ENCODE results near the gene GRWD1. TPM values are rescaled to one million over a fixed set of nuclear protein-coding genes. Genes with fewer than 3 reads are reported as not detected.
"Not testable (repeated sequence)": the region's sequence is repeated elsewhere in the genome, so short reads cannot be mapped to it uniquely, and the experiment has no call there.

The GRWD1 gene
- total RNA-seq, 1 experiment from 2014 or later: 113 TPM

DNA sequence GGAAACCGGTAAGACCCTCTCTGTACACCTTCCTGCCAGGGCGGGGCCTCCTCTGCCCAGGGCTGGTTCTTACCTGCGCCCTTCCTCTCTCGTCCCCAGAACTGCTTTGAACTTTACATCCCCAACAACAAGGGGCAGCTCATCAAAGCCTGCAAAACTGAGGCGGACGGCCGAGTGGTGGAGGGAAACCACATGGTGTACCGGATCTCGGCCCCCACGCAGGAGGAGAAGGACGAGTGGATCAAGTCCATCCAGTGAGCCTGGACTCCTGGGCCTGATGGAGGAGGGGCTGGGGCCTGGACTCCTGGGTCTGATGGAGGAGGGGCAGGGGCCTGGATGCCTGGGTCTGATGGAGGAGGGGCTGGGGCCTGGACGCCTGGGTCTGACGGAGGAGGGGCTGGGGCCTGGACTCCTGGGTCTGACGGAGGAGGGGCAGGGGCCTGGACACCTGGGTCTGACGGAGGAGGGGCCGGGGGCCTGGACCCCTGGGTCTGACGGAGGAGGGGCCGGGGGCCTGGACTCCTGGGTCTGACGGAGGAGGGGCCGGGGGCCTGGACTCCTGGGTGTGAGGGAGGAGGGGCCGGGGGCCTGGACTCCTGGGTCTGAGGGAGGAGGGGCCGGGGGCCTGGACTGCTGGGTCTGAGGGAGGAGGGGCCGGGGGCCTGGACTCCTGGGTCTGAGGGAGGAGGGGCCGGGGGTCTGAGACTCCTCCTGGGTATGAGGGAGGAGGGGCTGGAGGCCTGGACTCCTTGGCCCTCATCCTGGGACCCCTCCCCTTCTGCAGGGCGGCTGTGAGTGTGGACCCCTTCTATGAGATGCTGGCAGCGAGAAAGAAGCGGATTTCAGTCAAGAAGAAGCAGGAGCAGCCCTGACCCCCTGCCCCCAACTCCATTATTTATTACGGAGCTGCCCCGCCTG is 32.8 kb downstream of the GRWD1 start:
- DNase-seq (ENCODE audit: low read depth): no peak

- no peak for DNase-seq (ENCODE audit: low read depth)
These were observed 33.9 kb downstream of the GRWD1 start for GRCh38 chr19:48479686-48480085.

DNA sequence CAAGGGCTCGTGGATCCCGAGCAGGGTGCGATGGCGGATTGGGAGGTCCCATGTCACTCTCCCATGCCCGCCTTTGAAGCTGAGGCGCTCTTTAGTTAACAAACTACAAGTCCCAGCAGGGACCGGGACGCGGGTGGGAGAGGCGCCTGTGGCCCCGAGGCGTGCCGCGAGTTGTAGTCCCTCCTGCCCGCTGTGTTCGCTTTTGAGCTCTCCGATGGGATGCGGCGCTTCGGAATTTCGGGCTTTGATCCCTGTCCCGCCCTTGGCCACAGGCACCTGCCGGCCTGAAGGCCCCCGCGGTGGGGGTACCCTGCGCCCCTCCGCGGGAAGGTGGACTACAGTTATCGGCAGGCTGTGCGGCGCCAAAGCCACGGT is 34.4 kb downstream of the GRWD1 start:
- no peak for DNase-seq (ENCODE audit: low read depth)

DNA sequence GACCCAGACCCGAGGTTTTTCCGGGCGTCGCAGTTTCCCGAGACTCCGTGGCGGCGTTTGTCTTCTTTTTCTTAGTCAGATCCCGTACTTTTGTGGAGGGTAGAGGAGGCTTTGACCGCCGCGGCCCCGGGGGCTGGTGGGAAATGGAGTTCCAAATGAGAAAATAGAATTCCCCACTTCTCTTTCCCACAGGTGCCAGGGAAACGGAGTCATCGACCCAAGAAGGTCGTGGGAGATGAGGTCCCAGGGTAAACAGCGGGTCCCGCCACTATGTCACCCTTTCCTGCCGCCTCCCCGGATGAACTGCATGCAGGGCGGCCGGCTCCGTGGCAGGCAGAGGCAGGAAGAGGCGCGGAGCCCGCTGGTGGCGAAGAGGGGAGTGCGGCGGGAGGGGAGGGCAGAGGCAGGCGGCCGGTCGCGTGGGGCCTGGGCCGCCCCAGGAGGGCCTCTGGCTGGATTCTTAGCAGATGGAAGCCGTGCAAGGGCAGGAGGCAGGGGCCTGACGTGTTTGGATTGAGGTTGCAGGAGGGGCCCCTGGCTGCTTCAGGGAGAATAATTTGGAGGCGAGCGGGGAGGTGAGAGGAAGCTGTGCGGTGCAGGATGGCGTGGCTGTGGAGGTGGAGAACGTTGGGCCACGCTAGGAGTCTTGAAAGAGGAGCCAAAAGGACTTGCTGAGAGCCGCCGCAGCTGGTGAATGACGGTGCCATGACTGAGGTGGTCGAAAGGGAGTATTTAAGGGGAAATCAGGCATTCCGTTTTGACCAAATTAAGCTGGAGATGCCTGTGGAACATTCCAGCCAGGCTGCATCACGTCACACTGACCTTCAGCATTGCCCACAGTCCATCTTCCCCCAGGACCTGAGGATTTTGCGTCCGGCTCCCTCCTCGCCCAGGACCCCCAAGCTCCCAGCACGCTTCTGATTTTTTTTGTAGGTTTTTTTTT is 35.0 kb downstream of the GRWD1 start:
- DNase-seq (ENCODE audit: low read depth): no peak

DNA sequence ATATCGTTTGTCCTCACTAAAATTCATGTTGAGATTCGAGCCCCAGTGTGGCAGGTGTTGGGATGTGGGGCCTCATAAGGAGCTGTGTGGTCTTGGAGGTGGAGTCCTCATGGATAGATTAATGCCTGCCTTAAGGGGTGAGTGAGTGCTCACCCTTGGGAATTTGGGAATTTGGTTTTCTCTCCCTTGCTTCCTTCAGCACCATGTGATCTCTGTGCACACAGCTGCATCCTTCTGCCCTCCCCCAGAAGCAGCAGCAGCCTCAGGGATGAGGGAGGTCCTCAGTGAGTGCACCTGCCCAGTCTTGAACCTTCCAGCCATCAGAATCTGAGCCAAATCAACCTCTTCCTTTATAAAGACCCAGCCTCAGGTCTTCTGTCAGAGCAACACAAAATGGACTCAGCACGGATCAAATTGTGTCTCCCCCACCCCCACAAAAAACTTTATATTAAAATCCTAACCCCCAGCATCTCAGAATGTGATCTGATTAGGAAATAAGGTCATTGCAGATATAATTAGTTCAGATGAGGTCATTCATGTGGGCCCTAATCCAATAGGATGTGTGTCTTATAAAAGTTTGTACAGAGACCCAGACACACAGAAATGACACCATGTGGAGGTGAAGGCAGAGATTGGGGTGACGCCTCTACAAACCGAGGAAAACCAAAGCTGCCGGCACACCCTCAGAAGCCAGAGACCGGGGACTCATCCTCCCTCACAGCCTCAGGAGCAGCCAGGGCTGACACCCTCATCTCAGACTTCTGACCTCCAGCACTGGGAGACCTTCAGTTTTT is 36.3 kb downstream of the GRWD1 start:
- no peak for DNase-seq (ENCODE audit: low read depth)

GRCh38 chr19:48483301-48483700 is 37.5 kb downstream of the GRWD1 start:
- DNase-seq (ENCODE audit: low read depth): no peak

DNA sequence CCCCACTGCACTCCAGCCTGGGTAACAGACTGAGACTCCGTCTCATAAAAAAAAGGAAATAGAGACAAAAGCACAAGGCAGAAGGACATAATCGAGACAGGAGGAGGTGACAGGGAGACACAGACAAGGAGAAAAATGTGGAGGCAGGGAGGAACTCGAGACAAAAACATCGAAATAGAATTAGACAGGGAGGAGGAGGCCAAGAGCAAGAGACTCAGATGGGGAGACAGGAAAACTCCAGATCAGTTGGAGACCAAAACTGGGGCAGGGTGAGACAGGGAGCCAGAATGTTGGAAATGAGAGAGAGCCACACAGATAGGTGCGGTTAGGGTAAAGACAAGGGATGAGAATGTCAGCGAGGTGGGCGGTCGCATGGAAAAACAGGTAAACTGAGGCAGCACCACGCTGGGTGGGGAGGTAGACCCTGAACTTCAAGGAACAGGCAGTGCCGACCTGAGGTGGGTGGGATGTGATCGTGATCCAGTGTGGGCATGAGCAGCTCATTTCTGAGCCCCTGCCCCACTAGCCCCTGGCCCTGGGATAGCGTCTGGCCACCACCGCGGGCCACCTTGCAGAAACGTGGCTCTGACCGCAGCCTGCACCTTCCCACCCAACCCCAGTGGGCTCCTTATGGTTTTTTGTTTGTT is 38.6 kb downstream of the GRWD1 start:
- DNase-seq (ENCODE audit: low read depth): no peak

- no peak for DNase-seq (ENCODE audit: low read depth)
These were observed 39.3 kb downstream of the GRWD1 start for GRCh38 chr19:48484931-48485612.

- DNase-seq (ENCODE audit: low read depth): not testable (repeated sequence)
These were observed 40.9 kb downstream of the GRWD1 start for GRCh38 chr19:48486706-48487105.

DNA sequence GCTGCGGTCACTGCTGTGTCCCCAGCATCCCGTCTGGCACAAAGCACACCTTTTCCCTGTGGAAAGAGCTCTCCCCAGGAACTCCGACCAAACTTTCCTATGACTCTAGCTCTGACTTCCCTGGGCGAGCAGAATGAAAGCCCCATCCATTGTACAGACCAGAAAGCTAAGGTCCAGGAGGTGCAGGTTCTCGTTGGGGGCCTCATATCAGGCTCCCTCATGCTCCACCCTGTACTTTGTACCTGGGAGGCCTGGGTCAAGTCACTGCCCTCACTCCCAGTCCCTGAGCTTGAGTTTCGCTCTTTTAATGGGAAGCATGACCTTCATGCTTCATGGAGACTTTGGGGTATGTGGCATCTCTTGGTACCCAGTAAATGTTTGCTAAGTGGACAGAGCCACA is 41.8 kb downstream of the GRWD1 start:
- DNase-seq (ENCODE audit: low read depth): no peak

GRCh38 chr19:48487948-48488347 is 42.2 kb downstream of the GRWD1 start:
- peak; percentile 91 for DNase-seq (ENCODE audit: low read depth)

DNA sequence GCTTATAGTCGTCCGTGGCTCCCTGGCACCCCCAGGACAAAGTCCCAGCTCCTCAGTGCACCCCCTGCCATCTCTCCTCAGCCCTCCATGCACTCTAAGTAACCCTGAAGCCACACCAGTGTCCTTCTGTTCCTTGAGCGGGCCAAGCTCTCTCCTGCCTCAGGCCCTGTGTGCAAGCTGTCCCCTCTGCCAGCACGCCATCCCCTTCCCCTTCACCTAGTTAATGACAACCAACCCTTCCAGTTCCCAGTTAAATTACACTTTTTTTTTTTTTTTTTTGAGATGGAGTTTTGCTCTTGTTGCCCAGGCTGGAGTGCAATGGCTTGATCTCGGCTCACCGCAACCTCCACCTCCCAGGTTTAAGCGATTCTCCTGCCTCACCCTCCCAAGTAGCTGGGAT is 42.7 kb downstream of the GRWD1 start:
- not testable (repeated sequence) for DNase-seq (ENCODE audit: low read depth)

- DNase-seq (ENCODE audit: low read depth): peak; percentile 53
These were observed 43.9 kb downstream of the GRWD1 start for GRCh38 chr19:48489608-48490216.

DNA sequence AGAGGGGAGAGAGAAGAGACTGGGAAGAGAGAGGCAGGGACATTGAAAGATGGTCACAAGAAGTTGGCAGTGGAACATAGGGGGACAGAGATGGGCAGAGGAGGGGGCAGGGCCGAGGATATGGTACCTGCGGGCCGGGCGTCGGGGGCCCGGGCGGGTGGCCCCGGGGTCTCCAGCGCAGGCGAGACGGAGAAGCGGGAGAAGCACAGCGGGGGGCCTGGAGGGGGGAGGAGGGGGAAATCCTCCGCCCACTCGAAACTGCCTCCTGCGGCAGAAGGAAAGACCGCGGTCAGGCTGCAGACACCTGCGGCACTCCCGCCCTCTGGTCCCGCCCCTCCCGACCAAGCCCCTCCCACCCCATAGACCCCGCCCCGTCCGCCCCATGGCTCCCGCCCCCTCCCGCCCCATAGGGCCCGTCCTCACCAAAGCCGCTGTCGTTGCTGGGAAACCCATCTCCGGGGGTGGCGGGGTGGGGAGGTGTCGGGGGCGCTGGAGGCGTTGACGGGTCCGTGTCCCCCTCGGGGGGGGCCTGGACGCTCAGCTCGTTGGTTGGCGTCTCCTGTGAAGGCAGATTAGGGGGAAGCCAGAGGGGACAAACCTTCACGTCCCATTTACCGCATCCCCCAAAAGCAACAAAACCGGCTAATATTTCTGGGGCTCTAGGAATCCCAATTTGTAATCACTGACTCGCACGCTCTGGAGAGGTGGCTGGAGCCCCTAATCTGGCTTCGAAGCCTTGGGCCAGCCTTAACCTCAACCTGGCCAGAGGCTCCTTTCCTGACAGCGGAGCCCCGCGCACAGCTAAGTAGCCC is 45.4 kb downstream of the GRWD1 start:
- DNase-seq (ENCODE audit: low read depth): no peak

GRCh38 chr19:48491793-48492123 is 46.0 kb downstream of the GRWD1 start:
- DNase-seq (ENCODE audit: low read depth): no peak

- peak; percentile 79 for DNase-seq (ENCODE audit: low read depth)
These were observed 47.3 kb downstream of the GRWD1 start for GRCh38 chr19:48492925-48493717.

- no peak for DNase-seq (ENCODE audit: low read depth)
These were observed 48.1 kb downstream of the GRWD1 start for GRCh38 chr19:48493718-48494401.

DNA sequence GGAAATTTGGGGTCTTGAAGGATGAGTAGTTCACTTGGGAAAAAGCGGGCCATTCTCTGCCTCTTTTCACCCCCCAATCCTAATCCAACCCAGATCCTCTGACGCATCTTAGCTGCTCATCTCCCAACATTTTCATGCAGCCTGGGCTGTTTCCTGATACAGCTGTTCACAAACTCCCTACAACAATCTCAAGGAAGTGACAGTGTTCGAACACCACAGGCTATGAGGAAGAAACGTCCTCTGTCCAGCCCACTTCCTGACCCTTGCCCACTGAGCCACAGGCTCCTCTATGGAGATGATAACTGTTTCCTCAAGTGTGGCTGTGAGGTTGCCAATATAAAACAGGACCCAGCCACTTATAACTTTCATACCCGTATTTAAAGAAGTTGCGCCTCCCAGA is 49.6 kb downstream of the GRWD1 start:
- peak; percentile 50 for DNase-seq (ENCODE audit: low read depth)
